IPS-11a (cell line): ENCODE measurements around the gene MDH2.
A peak's percentile ranks its signal among the peaks of the same experiment; 100 is the strongest.
"Not testable (repeated sequence)": the region's sequence is repeated elsewhere in the genome, so short reads cannot be mapped to it uniquely, and the experiment has no call there.

Experiments
- H3K4me3 ChIP-seq: one replicate; pipeline ENCODE4 v1.5.1; 2013; ENCODE audit warnings: low read depth, low read length, control low read depth

MDH2 gene

GRCh38 chr7:76044375-76044865 lies 3.5 kb upstream of the MDH2 start:
- H3K4me3 ChIP-seq, result no peak overlapping the region

- peak overlapping the region; percentile 98 for H3K4me3 ChIP-seq
Observed at GRCh38 chr7:76047305-76047810, 548 bp upstream of the MDH2 start.

GRCh38 chr7:76048668-76048988 lies 722 bp downstream of the MDH2 start:
- H3K4me3 ChIP-seq, result peak overlapping the region; percentile 98

- no peak overlapping the region for H3K4me3 ChIP-seq
Observed at GRCh38 chr7:76049295-76049694, 1.4 kb downstream of the MDH2 start.

GRCh38 chr7:76050545-76050944 lies 2.6 kb downstream of the MDH2 start:
- no peak overlapping the region for H3K4me3 ChIP-seq

GRCh38 chr7:76051840-76052239 lies 3.9 kb downstream of the MDH2 start:
- no peak overlapping the region for H3K4me3 ChIP-seq

GRCh38 chr7:76052681-76053080 lies 4.8 kb downstream of the MDH2 start:
- not testable (repeated sequence) for H3K4me3 ChIP-seq

- no peak overlapping the region for H3K4me3 ChIP-seq
Observed at GRCh38 chr7:76053461-76053860, 5.6 kb downstream of the MDH2 start.

GRCh38 chr7:76054123-76055120 lies 6.5 kb downstream of the MDH2 start:
- H3K4me3 ChIP-seq, result no peak overlapping the region

GRCh38 chr7:76056241-76056640 lies 8.3 kb downstream of the MDH2 start:
- H3K4me3 ChIP-seq, result no peak overlapping the region

- H3K4me3 ChIP-seq, result no peak overlapping the region
Observed at GRCh38 chr7:76057103-76057812, 9.4 kb downstream of the MDH2 start.

- no peak overlapping the region for H3K4me3 ChIP-seq
Observed at GRCh38 chr7:76057813-76058145, 9.9 kb downstream of the MDH2 start.

GRCh38 chr7:76058745-76059144 lies 10.8 kb downstream of the MDH2 start:
- not testable (repeated sequence) for H3K4me3 ChIP-seq

- no peak overlapping the region for H3K4me3 ChIP-seq
Observed at GRCh38 chr7:76060842-76061241, 12.9 kb downstream of the MDH2 start.

- no peak overlapping the region for H3K4me3 ChIP-seq
Observed at GRCh38 chr7:76062254-76062653, 14.3 kb downstream of the MDH2 start.

GRCh38 chr7:76063114-76063513 lies 15.2 kb downstream of the MDH2 start:
- no peak overlapping the region for H3K4me3 ChIP-seq

GRCh38 chr7:76063525-76063924 lies 15.6 kb downstream of the MDH2 start:
- no peak overlapping the region for H3K4me3 ChIP-seq

GRCh38 chr7:76064208-76064970 lies 16.5 kb downstream of the MDH2 start:
- no peak overlapping the region for H3K4me3 ChIP-seq

- no peak overlapping the region for H3K4me3 ChIP-seq
Observed at GRCh38 chr7:76065016-76065612, 17.2 kb downstream of the MDH2 start.

- H3K4me3 ChIP-seq, result no peak overlapping the region
Observed at GRCh38 chr7:76066716-76067503, 19.0 kb downstream of the MDH2 start.
